HL-60/S4 treated with phorbol 12-myristate 13-acetate at 8.2 ng/mL for 4 days and 3 days (cell line): ENCODE data around the gene COLEC12.
"Not testable (repeated sequence)": the region's sequence is repeated elsewhere in the genome, so short reads cannot be mapped to it uniquely, and the experiment has no call there.

ENCODE experiments used
- in situ Hi-C: fragments of 300-500 bp; cut with MboI; formaldehyde crosslinking; loops from 2 replicates; pipeline ENCODE4 v1.15.0; 2022; ENCODE audit warnings: low sequenced_read_pairs

The COLEC12 gene

DNA sequence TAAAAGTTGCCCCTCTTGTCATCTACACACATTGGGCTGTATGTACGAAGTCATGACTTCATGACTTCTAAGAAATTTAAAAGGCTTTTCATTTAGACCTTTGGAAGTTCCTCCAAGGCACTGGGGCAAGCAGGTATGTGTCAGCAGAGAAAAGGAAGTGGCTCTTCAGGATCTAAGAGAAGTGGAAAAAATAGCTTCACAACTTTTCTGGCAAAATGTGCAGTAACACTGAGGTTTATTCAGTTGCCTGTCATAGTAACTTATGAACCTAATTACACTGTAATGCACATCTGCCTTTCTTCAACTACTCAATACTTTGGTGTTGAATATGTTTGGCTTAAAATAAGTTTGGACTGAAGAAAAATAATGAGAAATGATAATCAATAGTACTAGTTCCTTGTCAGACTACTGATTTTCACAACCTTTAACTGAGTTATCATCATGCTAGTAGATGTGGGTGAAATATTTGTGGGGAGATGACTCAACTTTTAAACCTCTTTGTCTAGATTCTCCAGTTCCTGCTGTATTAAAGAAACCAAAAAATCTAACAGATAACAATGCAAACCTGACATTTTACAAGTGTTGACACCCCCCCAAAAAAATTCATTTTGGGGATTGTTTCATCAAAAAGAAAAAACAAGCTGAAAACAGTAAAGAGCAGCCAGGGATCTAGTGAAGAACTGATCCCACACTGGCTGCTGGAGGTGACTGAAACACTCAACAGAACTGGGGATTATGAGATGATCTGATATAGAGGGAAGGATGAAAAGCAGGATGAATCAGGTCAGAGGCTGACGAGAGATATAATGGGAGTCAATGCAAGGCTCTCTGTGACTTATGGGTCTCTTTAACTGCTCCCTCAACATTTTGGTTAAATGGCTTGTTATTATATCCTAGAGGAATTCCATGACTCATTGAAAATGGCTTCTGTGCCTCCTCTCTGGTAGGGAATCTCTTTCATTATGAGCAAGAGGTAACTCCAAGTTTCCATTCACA is 84.6 kb downstream of the COLEC12 start:
- in situ Hi-C loops: no loop called here

DNA sequence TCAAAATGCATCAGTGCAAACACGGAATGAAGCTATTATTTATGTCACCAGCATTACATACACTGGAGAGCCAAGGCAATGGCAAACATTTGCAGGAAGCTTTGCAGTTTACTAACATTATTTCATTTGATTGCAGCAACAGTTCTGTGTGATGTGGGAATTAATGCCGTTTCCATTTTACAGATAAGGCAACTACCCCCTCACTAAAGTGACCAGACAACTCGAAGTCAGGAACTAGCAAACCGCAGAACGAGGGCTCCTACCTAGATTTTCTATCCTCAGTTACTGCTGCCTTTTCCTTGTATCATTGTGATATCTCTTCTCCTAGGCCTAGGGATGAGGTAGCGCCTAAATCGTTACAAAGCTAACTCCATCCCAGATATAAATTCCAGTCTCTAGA is 85.5 kb downstream of the COLEC12 start:
- in situ Hi-C loops: no loop called here

DNA sequence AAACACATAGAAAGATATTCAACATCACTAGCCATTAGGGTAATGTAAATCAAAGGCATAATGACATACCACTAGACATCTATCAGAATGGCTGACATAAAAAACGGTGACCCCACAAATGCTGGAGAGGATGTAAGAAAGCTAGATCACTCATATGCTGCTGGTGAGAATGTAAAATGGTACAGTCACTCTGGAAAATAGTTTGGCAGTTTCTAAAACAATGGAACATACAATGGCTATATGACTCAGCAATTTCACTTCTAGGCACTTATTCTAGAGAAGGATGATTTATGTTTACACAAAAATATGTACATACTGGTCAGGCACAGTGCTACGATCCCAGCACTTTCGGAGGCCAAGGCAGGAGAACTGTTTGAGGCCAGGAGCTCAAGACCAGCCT is 87.3 kb downstream of the COLEC12 start:
- in situ Hi-C loops: no loop called here

DNA sequence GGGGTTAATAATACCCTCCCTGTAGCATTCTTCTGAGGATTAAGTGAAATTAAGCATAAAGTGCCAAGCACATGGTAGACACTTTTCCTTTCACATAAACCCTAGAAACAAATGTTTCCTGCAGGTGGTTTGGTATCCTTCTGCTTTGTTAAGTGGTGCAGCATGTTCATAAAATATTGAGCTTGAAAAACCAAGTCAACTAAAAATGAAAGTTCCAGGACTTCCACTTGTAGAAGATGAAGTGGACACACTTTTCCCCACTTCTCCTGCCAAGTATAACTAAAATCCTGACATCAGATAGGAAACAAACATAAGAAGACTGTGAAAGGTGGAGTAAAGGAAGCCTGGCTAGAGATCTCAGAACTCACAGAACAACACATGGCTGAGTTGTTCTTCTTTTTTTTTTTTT is 90.5 kb downstream of the COLEC12 start:
- in situ Hi-C loops: no loop called here

DNA sequence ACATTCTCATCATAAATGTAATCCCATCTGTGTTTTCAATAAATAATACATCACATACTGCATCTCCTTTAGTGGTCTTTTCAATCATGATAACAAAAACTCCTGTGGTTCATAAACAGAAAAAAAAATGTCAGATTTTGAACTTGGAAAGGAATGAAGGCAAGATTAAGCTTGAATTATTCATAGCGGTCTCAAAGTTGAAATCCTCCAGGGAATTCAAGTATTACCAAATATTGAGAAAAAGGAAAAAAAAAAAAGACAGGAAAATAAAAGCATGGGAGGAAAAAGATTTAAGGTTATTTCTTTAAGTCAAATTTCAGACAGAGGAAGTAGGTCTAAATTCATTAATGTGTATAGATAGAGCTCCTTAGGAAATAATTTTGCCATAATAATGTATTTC is 92.1 kb downstream of the COLEC12 start:
- in situ Hi-C loops: no loop called here

DNA sequence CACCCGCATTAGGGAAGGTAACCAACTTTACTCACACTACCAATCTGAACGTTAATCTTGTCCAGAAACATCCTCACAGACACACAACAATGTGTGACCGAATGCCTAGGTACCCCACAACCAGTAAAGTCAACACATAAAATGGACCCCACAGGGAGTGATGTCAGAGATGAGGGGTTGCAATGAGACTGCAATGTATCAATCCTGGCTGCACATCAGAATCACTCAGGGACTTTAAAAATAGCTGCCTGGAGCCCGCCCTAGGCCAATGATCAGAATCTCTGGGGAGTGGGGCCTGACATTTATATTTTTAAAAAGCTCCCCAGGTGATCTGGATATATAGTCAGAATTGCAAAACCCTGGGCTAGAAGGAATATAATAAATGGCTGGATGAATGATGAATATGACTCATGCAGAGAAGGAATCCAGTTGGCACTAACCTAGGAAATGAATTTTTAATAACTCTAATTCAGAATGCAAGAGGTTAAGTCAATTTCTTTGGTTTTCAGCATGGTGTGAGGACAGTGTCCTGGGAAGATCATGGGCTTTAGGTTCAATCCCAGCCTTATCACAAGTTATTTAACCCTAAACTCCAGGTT is 92.8 kb downstream of the COLEC12 start:
- in situ Hi-C loops: no loop called here

DNA sequence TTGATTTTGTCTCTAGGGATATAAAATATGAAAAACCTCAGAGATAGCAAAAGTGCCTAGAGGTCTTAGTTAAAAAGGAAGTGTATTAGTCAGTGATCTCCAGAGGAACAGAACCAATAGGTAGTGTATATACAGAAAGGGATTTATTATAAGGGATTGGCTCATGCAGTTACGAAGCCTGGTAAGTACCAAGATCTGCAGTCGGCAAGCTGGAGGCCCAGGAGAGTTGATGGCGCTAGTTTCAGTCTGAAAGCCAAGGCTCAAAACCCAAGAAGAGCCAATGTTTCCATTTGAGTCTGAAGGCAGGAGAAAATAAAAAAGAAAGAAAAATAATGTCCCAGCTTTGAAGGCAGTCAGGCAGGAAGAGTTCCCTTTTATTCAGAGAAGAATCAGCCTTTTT is 93.3 kb downstream of the COLEC12 start:
- in situ Hi-C loops: no loop called here

DNA sequence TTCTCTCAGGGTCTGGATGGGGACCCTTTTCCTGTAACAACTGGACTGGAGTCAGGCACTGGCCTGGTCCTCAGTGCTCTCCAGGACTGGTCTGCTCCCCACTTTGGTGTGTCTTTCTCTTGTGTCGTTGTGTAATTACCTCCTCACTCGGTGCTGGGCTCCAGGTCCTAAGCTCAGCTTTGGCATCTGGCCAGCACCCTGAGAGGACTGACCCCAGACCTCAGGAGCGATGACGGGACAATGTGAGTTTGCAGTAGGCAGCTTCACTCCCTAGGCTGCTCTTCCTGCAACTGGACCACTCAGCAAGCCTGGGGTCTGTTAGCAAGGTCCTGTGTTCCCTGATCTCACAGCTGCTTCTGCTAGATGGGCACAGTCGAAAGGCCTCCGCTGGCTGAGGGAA is 93.8 kb downstream of the COLEC12 start:
- in situ Hi-C loops: no loop called here

DNA sequence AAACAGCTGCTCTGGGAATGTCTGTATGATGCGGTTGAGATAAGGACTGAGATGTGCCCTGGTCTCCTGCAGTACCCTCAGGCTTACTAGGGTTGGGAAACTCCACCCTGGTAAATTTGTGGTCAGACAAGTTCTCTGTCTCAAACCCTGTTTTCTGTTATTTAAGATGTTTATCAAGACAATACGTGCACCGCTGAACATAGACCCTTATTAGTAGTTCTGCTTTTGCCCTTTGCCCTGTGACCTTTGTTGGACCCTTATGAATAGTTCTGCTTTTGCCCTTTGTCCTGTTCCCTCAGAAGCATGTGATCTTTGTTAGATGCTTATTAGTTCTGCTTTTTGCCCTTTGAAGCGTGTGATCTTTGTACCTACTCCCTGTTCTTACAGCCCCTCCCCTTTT is 95.5 kb downstream of the COLEC12 start:
- in situ Hi-C loops: not testable (repeated sequence)

DNA sequence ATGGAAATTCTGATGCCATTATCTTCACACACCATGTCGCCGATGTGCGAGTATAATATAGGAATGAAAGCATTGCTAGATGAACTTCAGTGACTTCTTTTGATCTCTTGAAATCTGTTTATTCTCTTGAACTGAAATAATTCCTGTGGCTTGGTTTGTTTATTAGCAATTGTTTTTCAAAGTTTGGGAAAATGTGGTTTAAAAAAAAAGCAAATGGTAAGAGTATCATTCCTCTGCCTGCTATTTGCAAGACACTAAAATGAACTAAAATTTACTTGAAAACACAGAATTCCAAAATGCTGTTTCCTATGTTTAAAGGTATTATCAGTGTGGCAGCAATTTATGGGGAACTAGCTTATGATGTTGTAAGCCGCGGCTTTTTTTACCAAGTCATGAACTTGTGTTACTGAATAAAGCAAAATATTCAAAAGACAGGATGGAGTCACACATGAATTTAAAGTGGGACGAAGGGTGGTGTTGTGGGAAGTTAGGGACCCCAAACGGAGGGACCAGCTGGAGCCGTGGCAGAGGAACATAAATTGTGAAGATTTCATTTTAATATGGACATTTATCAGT is 96.4 kb downstream of the COLEC12 start:
- in situ Hi-C loops: no loop called here

DNA sequence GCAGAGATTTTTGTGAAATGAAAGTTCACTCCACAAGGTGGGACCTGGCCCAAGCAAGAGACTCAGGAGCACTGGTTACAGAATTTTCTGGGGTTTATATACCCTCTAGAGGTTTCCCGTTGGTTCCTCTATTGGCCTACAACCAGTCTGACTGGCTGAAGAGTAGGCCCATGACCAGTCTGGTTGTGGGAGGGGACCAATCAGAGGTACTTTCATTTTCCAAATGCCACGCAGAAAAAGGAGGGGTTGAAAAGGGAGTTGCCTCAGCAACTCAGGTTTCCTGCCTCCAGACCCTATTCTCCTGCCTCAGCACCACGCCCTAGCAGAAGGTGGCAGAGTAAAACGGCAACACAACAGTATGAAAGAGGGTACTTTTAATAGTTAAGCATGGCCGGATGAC is 98.4 kb downstream of the COLEC12 start:
- in situ Hi-C loops: no loop called here

DNA sequence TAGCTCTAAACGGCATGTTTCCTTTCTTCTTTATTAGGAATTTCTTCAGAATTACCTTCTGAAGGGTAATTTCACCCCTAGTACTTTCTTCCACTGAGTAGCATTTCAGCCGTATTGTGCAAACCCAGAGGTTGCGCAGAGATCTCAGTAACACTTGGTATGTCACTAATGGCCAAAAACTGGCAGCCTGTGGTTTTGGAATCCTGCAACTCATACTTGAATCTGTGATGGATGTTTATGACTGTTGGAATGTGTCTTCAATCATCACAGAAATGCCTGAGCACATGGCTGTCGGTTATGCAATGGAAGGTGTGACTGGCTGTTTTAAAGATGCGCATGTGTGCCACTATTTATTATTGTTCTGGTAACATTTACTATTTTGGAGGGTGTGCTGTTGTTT is 100.0 kb downstream of the COLEC12 start:
- in situ Hi-C loops: no loop called here

DNA sequence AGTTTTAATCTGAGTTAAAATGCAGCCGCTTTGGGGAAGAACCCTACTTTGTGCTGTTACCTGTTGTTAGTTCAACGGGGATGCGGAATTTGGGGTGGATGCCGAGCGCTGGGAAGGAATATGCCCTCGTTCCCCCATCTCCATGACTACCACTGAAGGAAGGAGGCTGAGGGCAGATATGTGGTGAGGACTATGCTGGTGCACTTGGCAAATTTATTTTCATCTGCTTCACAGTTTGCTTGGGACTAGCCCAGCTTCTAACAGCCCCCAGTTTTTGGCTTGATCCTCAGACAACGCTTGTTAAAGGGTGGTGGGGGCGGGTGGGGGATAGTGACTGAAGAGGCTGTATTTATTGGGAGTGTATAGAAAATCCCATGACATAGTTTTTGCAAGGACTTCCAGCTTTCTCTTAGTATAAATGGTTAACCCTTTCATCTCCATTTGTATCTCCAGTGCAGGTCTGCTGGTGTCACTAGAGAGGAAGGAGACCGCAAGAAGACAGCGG is 100.8 kb downstream of the COLEC12 start:
- in situ Hi-C loops: no loop called here

DNA sequence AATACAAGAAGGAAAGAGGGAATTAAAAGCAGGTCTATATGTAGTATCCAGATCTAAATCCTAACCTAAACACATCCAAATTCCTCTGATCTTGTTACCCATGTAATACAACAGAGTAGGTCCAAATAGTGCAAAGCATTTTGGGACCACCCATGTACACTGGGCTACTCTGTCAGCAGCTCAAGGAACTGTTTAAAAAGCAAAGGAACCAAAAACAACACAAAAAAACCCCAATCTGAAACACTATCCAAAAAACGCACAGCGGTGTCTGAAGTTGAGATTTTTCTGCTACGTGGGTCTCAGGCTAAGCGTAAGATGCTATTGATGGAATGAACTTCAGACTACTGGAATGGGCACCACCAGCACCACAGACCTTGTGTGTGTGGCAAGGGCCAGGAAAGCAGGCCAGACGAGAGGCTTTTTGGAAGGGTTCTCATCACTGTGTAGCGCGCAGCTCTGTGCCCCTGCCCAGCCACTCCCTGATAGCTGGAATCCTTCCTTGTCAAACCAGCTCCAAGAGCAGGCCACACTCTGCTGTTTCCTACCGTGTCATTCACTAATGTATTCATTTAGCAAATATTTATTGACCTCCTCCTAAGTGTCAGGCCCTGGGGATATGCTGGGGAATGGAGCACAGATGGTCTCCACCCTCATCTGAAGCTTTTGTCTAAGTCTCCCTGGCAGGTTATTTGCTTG is 101.4 kb downstream of the COLEC12 start:
- in situ Hi-C loops: no loop called here

DNA sequence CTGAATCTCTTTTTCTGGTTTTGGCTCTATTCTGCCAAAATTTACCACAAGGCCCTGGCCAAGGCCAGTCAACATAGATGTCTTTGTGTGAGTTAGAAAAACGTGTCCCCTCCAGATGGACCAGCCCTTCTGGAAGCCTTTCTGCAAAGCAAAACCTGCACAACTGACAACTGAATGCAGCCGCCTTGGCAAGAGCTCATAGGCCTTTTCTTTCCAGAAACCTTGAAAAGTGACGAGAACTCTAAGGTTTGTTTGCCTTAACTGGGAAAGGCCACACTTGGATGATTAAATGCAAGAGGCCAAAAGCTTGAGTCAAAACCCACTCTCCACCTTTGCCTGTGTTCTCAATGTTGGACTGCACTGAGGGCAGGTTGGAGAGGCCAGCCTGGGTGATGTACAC is 103.9 kb downstream of the COLEC12 start:
- in situ Hi-C loops: no loop called here

DNA sequence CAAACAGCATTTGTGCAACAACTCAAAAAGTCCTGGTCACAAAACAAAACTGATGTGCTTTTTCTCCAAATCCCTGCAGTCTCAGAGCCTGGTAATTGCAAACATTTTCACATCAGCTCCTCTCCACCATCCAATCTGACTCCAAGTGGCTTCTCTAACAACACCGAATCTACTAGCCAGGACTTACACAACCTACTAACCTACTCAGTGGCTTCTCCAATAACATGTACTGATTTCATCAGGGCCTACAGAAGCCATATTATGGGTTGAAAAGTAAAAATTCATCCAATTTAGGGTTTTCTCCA is 104.3 kb downstream of the COLEC12 start:
- in situ Hi-C loops: no loop called here

DNA sequence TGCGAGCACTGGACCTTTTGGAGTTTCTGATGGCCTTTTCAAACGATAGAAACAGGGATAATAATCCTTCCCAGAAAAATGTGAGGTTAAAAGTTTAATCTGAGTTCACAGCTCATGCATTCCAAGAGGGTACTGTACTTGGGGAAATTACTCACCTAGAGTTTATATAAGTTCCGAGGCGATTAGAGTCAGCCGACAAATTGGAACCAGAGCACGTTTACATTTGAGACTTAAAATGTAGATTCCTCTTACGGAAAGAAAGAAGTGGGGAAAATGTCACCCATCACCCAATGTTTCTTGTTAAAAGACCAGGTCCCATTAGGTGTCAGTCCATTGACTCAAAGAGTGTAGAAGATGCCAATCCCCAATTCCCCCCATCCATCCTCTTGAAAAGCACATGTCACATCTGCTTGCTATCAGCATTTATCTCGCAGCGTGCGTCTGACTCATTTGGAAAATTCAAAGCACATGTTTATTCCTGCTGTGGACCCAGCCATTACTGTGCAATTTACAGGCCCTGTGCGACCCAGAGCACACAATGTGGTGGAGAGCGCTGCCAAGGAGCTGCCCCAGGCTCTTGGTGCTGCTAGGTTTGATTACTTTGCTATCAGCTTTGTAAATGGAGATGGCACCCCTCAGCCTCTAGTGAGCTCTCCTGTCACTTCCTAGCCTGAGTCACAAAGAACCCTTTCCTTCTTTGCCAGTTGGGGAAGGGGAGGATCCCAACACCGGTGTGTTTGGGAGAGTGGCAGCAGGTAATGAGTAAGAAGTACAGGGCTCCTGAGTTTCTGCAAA is 104.8 kb downstream of the COLEC12 start:
- in situ Hi-C loops: no loop called here

DNA sequence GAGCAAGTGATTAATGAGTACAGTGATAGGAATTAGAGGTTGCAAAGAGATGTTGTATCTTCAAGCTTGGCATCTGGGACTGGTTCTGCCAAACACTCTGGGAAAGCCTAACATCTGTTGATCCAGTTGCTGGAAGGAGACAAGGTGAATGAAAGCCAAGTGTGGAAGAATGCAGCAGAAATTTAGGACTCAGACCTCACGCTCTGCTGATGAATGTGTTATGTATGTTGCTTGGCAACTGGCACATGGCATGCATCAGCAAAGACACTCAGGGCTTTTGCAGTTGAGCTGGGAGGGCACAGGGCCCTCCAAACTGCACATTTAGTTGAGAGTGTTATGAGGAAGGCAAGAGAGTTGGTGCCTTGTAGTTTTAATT is 105.5 kb downstream of the COLEC12 start:
- in situ Hi-C loops: no loop called here

DNA sequence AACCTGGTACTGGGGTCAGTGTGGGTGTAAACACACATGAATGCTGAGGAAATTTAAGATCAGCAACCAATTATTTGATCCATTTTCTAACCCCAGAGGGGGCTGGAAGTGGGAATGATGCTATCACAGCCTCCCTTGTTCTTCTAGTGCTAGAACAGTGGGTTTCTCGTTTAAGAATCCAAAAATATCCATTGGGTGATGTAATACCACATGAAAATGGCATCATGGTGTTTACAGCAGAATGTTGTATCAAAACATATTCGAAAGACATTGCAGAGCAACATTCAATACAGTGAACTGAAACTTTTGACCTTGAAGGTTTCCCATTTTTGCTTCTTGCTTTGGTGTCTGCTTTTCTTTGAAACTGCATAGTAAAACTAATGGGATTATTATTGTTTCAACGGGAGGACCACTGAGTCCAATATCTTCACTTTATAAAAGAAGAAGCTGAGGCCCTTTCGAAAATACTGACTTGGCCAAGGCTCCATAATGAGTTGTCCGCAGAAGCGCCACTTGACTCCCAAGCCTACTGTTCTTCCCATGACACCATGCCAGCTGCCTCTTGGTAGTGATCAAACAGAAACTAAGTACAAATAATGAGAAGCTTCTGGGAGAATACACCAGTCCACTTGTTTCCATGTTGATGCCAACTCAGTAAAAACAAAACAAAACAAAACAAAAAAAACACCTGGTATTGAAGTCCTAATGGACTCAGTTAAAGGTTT is 106.1 kb downstream of the COLEC12 start:
- in situ Hi-C loops: no loop called here

DNA sequence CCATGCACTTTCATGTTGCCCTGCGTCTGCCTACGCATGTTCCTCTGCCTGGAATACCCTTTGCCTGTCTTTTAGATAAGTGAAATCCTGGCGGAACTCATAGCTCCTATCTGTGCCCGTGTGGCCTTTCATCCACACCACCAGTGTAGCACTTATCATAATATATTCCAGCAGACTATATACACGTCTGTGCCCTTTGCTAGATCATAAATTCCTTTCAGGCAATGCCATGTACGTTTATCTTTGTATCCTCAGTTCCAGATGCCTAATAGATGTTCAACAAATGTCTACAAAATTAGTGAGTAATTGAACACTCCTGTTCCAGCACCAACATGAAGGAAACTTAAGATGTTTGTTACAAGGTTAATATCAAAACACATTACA is 106.9 kb downstream of the COLEC12 start:
- in situ Hi-C loops: no loop called here
